Astrocyte of the cerebellum (primary cell): ENCODE results near the gene ABHD2.
"Not testable (repeated sequence)": the region's sequence is repeated elsewhere in the genome, so short reads cannot be mapped to it uniquely, and the experiment has no call there.

Source experiments
- DNase-seq: peaks from one replicate; pipeline ENCODE4 v3.0.0-alpha.2; 2011; ENCODE audit warnings: low read depth
- H3K4me3 ChIP-seq: 2 replicates; pipeline ENCODE4 v1.5.1; 2011; ENCODE audit warnings: mild to moderate bottlenecking, low read depth, low read length, moderate library complexity
- in situ Hi-C: cut with HindIII; loops from 2 replicates; pipeline ENCODE4 v1.10.0; 2017; ENCODE audit warnings: low sequenced_read_pairs
- TF ChIP-seq, protein P1 (sequence below): IDR thresholded peaks from 2 replicates; pipeline ENCODE4 v1.5.1; 2012; ENCODE audit warnings: low read length, low read depth, moderate library complexity, mild to moderate bottlenecking; ENCODE audit errors: missing control alignments

ABHD2 gene

DNA sequence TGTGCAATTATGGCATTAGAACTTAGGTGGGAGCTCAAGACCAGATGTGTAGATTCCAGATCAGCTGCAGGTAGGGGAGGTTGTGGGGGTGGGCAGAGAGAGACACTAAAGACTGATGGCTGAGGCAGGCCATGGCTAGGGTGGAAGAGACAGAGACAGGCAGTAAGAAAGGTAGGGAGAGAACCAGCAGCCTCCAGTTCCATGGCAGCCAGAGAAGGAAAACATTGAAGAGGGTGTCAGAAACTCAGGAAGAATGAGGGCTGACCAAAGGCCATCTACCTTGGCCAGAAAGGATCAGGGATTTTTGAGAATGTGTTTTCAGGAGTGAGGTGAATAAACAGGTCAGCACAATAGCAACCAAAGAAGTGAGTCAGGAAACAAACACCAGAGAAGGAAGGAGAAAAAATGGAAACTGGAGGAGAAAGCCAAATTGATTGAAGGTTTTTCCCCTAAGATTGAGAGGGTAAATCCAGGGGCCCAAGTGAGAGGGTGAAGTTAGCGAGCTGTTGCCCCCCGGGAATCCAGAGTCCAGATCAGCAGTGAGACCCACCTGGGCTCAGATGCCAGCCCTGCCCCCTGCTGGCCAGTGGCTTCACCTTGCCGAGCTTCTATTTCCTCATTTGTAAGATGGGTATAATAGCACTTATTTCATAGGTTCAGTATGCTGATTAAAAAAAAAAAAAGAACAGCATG, 41.0 kb downstream of the ABHD2 start:
- no peak overlapping the region for H3K4me3 ChIP-seq
- in situ Hi-C loops, result no loop called here
- no peak for DNase-seq
- TF ChIP-seq, protein P1, sequence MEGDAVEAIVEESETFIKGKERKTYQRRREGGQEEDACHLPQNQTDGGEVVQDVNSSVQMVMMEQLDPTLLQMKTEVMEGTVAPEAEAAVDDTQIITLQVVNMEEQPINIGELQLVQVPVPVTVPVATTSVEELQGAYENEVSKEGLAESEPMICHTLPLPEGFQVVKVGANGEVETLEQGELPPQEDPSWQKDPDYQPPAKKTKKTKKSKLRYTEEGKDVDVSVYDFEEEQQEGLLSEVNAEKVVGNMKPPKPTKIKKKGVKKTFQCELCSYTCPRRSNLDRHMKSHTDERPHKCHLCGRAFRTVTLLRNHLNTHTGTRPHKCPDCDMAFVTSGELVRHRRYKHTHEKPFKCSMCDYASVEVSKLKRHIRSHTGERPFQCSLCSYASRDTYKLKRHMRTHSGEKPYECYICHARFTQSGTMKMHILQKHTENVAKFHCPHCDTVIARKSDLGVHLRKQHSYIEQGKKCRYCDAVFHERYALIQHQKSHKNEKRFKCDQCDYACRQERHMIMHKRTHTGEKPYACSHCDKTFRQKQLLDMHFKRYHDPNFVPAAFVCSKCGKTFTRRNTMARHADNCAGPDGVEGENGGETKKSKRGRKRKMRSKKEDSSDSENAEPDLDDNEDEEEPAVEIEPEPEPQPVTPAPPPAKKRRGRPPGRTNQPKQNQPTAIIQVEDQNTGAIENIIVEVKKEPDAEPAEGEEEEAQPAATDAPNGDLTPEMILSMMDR, result peak; percentile 81

DNA sequence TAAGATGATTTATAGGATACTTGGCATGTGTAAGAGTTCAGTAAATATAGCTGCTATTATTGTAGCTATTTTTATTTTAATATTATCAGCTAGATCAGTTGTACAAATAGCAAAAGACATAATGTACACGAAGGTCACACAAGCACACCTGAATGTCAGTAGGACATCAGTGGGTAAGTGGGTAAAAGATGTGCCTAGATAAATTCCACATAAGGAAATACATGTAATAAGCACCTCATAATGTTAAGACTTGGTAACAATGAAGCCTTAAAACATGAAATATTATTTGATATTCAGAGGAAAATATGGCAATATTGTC, 41.5 kb downstream of the ABHD2 start:
- H3K4me3 ChIP-seq, result no peak overlapping the region
- TF ChIP-seq, protein P1, result no peak
- in situ Hi-C loops, result no loop called here
- no peak for DNase-seq

DNA sequence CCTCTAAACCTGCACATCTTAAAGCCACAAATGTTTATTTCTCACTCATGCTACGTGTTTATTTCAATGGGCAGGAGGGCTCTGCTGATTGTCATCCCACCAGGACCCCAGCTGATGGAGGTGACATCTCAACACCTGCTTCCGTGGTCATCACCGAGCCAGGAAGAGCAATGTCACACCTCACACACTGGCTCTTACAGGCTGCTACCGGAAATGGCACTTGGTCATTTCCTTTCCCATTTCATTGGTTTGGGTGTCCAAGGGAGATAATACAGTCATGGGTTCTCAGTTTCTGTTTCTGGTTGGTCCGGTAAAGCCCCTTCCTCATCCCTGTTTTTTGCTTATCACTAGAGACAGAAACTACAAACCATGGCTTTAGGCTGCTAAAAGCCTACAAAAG, 41.9 kb downstream of the ABHD2 start:
- TF ChIP-seq, protein P1, result no peak
- in situ Hi-C loops, result no loop called here

DNA sequence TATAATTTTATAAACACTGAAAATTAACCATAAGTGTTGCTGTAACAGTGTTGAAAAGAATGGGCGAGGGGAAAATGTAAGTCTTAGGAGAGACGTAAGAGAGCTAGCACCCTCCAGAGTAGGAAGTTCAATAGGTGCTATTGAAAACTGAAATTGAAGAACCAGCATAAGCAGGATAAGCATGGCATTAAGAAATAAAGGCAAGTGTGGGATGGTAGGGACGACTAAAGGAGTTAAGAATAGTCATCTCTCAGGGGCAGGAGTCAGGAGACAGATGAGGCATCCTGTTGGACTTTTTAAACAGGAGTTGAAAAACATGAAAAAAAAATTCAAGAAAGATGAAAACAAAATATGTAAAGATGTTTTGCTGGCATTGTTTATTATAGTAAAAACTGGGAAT, 43.5 kb downstream of the ABHD2 start:
- H3K4me3 ChIP-seq, result no peak overlapping the region
- in situ Hi-C loops, result no loop called here
- TF ChIP-seq, protein P1, result no peak
- DNase-seq, result no peak

More for the DNA sequence above, 41.9 kb downstream of the ABHD2 start:
- DNase-seq, result no peak
- H3K4me3 ChIP-seq, result no peak overlapping the region

DNA sequence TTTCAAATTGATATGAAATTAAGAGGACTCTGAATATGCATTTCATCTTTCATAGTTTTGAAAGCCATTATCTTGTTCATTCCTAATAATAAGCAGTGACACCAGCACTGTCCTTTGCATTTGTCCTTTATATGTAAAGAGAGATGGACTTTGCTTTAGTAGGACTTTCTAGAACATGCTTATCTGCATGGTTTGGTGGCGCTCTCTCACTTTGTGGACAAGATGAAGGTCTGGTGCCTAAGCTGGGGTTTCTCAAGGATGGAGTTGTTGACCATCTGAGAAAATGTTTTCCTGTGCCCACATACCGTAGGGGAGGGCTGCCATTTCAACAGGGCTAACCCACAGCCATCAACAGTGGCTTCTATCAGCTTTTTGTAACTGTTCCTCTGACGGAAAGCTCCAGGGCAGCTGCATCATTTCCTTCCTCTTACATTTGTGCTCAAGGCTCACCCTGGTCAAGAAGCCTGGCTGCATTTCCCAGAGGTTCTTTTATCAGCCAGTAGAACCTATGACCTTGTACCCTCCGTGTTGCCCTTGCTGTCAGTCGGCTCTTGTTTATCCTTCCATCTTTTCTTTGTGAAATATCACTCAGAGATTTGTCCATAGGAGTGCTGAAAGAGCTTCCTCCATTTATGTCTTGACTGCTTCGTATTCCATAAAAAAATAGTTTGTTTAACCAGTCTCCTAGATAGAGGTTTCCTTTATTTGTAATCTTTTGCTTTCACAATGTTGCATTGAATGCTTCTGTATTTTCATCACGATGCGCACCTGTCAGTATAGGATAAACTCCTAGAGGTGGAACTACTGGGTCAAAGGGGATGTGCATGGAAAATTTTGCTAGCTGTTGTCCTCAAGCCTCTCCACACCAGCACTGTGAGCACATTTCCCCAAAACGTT, 44.6 kb downstream of the ABHD2 start:
- DNase-seq, result no peak
- TF ChIP-seq, protein P1, result no peak
- H3K4me3 ChIP-seq, result no peak overlapping the region
- in situ Hi-C loops, result no loop called here

DNA sequence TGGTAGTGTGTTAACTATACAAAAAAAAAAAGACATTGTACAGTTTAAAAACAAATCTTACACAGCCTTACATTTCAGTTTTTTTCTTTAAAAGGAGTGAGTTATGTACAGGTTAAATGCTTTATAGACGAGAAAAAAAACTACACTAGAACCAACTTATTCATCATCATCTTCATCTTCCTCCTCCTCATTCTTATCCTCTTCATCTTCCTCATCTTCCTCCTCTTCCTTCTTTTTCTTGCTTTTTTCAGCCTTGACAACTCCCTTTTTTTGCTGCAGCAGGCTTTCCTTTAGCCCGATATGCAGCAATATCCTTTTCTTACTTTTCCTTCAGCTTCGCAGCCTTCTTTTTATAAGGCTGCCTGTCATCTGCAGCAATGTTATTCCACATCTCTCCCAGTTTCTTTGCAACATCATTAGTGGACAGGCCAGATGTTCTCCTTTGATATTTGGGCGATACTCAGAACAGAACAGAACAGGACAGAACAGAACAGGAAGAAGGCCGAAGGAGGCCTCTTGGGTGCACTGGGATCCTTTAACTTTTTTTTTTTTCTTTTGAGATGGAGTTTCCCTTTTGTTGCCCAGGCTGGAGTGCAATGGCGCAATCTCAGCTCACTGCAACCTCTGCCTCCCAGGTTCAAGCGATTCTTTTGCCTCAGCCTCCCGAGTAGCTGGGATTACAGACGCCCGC, 47.3 kb downstream of the ABHD2 start:
- H3K4me3 ChIP-seq, DNase-seq, in situ Hi-C loops: not testable (repeated sequence)
